ENCODE measurements around the gene CBY1.
A peak's percentile ranks its signal among the peaks of the same experiment; 100 is the strongest.
"Not testable (repeated sequence)": the region's sequence is repeated elsewhere in the genome, so short reads cannot be mapped to it uniquely, and the experiment has no call there.

The CBY1 gene

GRCh38 chr22:38656256-38657044 lies at the start of gene CBY1, which contains the start of gene FAM227A:
CBY1 (plus strand) TSS chr22:38656638; CDS start chr22:38668055, 11,417 bp downstream.
FAM227A (minus strand) TSS chr22:38656392; CDS start chr22:38650168, 6,224 bp downstream.
- DNase-seq (ENCODE audit: low read depth), result peak; percentile 74

- no peak for DNase-seq (ENCODE audit: low read depth)
Observed at GRCh38 chr22:38607680-38608079, 48.8 kb upstream of the CBY1 start.

- no peak for DNase-seq (ENCODE audit: low read depth)
Observed at GRCh38 chr22:38608992-38609750, 47.3 kb upstream of the CBY1 start.

- DNase-seq (ENCODE audit: low read depth), result no peak
Observed at GRCh38 chr22:38610234-38610633, 46.2 kb upstream of the CBY1 start.

- no peak for DNase-seq (ENCODE audit: low read depth)
Observed at GRCh38 chr22:38611559-38611958, 44.9 kb upstream of the CBY1 start.

- DNase-seq (ENCODE audit: low read depth), result no peak
Observed at GRCh38 chr22:38612217-38613006, 44.0 kb upstream of the CBY1 start.

GRCh38 chr22:38613588-38613987 lies 42.9 kb upstream of the CBY1 start:
- no peak for DNase-seq (ENCODE audit: low read depth)

- no peak for DNase-seq (ENCODE audit: low read depth)
Observed at GRCh38 chr22:38614332-38615063, 41.9 kb upstream of the CBY1 start.

GRCh38 chr22:38615064-38615405 lies 41.4 kb upstream of the CBY1 start:
- not testable (repeated sequence) for DNase-seq (ENCODE audit: low read depth)

GRCh38 chr22:38618258-38618657 lies 38.2 kb upstream of the CBY1 start:
- no peak for DNase-seq (ENCODE audit: low read depth)

GRCh38 chr22:38618682-38619081 lies 37.8 kb upstream of the CBY1 start:
- no peak for DNase-seq (ENCODE audit: low read depth)

GRCh38 chr22:38623351-38623750 lies 33.1 kb upstream of the CBY1 start:
- no peak for DNase-seq (ENCODE audit: low read depth)

GRCh38 chr22:38628444-38628843 lies 28.0 kb upstream of the CBY1 start:
- no peak for DNase-seq (ENCODE audit: low read depth)

- no peak for DNase-seq (ENCODE audit: low read depth)
Observed at GRCh38 chr22:38629108-38629507, 27.3 kb upstream of the CBY1 start.

- no peak for DNase-seq (ENCODE audit: low read depth)
Observed at GRCh38 chr22:38631724-38632123, 24.7 kb upstream of the CBY1 start.

GRCh38 chr22:38632528-38632927 lies 23.9 kb upstream of the CBY1 start:
- no peak for DNase-seq (ENCODE audit: low read depth)

GRCh38 chr22:38638216-38638615 lies 18.2 kb upstream of the CBY1 start:
- DNase-seq (ENCODE audit: low read depth), result no peak

- no peak for DNase-seq (ENCODE audit: low read depth)
Observed at GRCh38 chr22:38638728-38639127, 17.7 kb upstream of the CBY1 start.

- DNase-seq (ENCODE audit: low read depth), result no peak
Observed at GRCh38 chr22:38641476-38642040, 14.9 kb upstream of the CBY1 start.

GRCh38 chr22:38644245-38644644 lies 12.2 kb upstream of the CBY1 start:
- DNase-seq (ENCODE audit: low read depth), result not testable (repeated sequence)

GRCh38 chr22:38645430-38645829 lies 11.0 kb upstream of the CBY1 start:
- no peak for DNase-seq (ENCODE audit: low read depth)

Measured in stromal cell of bone marrow (primary cell).